ENCODE results near the gene TRIM26. TPM values are rescaled to one million over a fixed set of nuclear protein-coding genes. Genes with fewer than 3 reads are reported as not detected.

The TRIM26 gene
- total and polyA plus RNA-seq, 2 of the 13 experiments (the other 11 are each of a cell fraction or from before 2014, with no cell fraction given): 27.1 to 38.7 TPM

- TF ChIP-seq ATF2 (CRISPR knock-in tag; IDR thresholded peaks at IDR 0.05) (peak; percentile 83), SMYD3 (CRISPR knock-in tag; IDR thresholded peaks at IDR 0.05) (0 out of 2 replicates have a peak, but pooled peaks have one; percentile 31), ZFAT (CRISPR knock-in tag; conservative IDR thresholded peaks at IDR 0.05) (no peak), ZNF841 (CRISPR knock-in tag; IDR thresholded peaks at IDR 0.05; ENCODE audit: borderline replicate concordance) (no peak), HINFP (CRISPR knock-in tag; IDR thresholded peaks at IDR 0.05; ENCODE audit: low read depth) (no peak; the same call in 1 of the 2 replicates), SRY (CRISPR knock-in tag; IDR thresholded peaks at IDR 0.05) (no peak; the same call in 1 of the 2 replicates), RXRA (CRISPR knock-in tag; IDR thresholded peaks at IDR 0.05) (peak; percentile 75), IKZF5 (CRISPR knock-in tag; IDR thresholded peaks at IDR 0.05) (peak; percentile 79), ZNF224 (CRISPR knock-in tag; IDR thresholded peaks at IDR 0.05) (peak; percentile 31), JDP2 (CRISPR knock-in tag; IDR thresholded peaks at IDR 0.05; ENCODE audit: borderline replicate concordance) (no peak), ZNF709 (CRISPR knock-in tag; IDR thresholded peaks at IDR 0.05) (0 out of 2 replicates have a peak, but pooled peaks have one; percentile 83), ZNF34 (CRISPR knock-in tag; IDR thresholded peaks at IDR 0.05; ENCODE audit: borderline replicate concordance) (0 out of 2 replicates have a peak, but pooled peaks have one; percentile 13), NFIC (IDR thresholded peaks at IDR 0.05; ENCODE audit: low read length) (0 out of 2 replicates have a peak, but pooled peaks have one; percentile 51), JUND (CRISPR knock-in tag; IDR thresholded peaks at IDR 0.05) (no peak), ZFP82 (CRISPR knock-in tag; IDR thresholded peaks at IDR 0.05; ENCODE audit: borderline replicate concordance) (no peak), MTA1 (CRISPR knock-in tag; IDR thresholded peaks at IDR 0.05; ENCODE audit: borderline replicate concordance) (peak; percentile 95), NR1H2 (CRISPR knock-in tag; IDR thresholded peaks at IDR 0.05; ENCODE audit: borderline replicate concordance, low read depth) (no peak; the same call in 1 of the 2 replicates), NFRKB (IDR thresholded peaks at IDR 0.05) (no peak), ESRRA (CRISPR knock-in tag; IDR thresholded peaks at IDR 0.05; ENCODE audit: low read depth) (0 out of 2 replicates have a peak, but pooled peaks have one; percentile 35), ZNF33B (CRISPR knock-in tag; IDR thresholded peaks at IDR 0.05) (peak; percentile 50; the same call in 1 of the 2 replicates), KMT2A (CRISPR knock-in tag; IDR thresholded peaks at IDR 0.05) (peak; percentile 95), ZBTB14 (CRISPR knock-in tag; IDR thresholded peaks at IDR 0.05) (peak; percentile 89), PCBP1 (IDR thresholded peaks at IDR 0.05; ENCODE audit: borderline replicate concordance, low read depth, low read length) (no peak), ZNF558 (CRISPR knock-in tag; IDR thresholded peaks at IDR 0.05; ENCODE audit: borderline replicate concordance) (peak; percentile 84), TFAP4 (IDR thresholded peaks at IDR 0.05; ENCODE audit: borderline replicate concordance, low read depth) (no peak)
These were observed 901 bp upstream of the TRIM26 start (continued) for GRCh38 chr6:30213957-30214656.
